Measurements from ENCODE around the gene INSYN2B.

Gene INSYN2B

GRCh38 chr5:169860585-169860984 lies 119.7 kb downstream of the INSYN2B start:
- H2AFZ ChIP-seq (ENCODE audit: low read length, unreplicated experiment), result no peak overlapping the region
- peaks cover 23% of the 10 kb centered on the region for H3K4me1 ChIP-seq (ENCODE audit: control insufficient read depth, insufficient read depth, low read length, unreplicated experiment)
- H3K27ac ChIP-seq (ENCODE audit: low read depth, low read length), result no peak overlapping the region
- no peaks in the 10 kb centered on the region for H3K36me3 ChIP-seq (ENCODE audit: insufficient read depth, low read length)
- no peaks in the 10 kb centered on the region for H3K79me2 ChIP-seq (ENCODE audit: control insufficient read depth, insufficient read depth, low read length, unreplicated experiment)
- no peak overlapping the region for H3K4me3 ChIP-seq (ENCODE audit: low read depth, low read length)
- no peaks in the 10 kb centered on the region for H3K27me3 ChIP-seq (ENCODE audit: insufficient read depth, low read length)

GRCh38 chr5:169856571-169856970 lies 123.7 kb downstream of the INSYN2B start:
- Histone ChIP-seq H2AFZ (ENCODE audit: low read length, unreplicated experiment) (peak overlapping the region; percentile 74), H3K27ac (ENCODE audit: low read depth, low read length) (peak overlapping the region; percentile 35; the same call in 1 of the 2 replicates), H3K4me1 (ENCODE audit: control insufficient read depth, insufficient read depth, low read length, unreplicated experiment) (peaks cover 14% of the 10 kb centered on the region), H3K79me2 (ENCODE audit: control insufficient read depth, insufficient read depth, low read length, unreplicated experiment) (no peaks in the 10 kb centered on the region), H3K27me3 (ENCODE audit: insufficient read depth, low read length) (no peaks in the 10 kb centered on the region), H3K36me3 (ENCODE audit: insufficient read depth, low read length) (peaks cover 4% of the 10 kb centered on the region; the same call in 1 of the 2 replicates), H3K4me3 (ENCODE audit: low read depth, low read length) (no peak overlapping the region)

GRCh38 chr5:169851321-169851850 lies 128.9 kb downstream of the INSYN2B start:
- Histone ChIP-seq H3K27ac (ENCODE audit: low read depth, low read length) (no peak overlapping the region), H2AFZ (ENCODE audit: low read length, unreplicated experiment) (no peak overlapping the region), H3K27me3 (ENCODE audit: insufficient read depth, low read length) (no peaks in the 10 kb centered on the region), H3K4me3 (ENCODE audit: low read depth, low read length) (no peak overlapping the region), H3K79me2 (ENCODE audit: control insufficient read depth, insufficient read depth, low read length, unreplicated experiment) (no peaks in the 10 kb centered on the region), H3K4me1 (ENCODE audit: control insufficient read depth, insufficient read depth, low read length, unreplicated experiment) (peaks cover 3% of the 10 kb centered on the region), H3K36me3 (ENCODE audit: insufficient read depth, low read length) (peaks cover 7% of the 10 kb centered on the region; the same call in 1 of the 2 replicates)

GRCh38 chr5:169850409-169850808 lies 129.9 kb downstream of the INSYN2B start:
- no peaks in the 10 kb centered on the region for H3K79me2 ChIP-seq (ENCODE audit: control insufficient read depth, insufficient read depth, low read length, unreplicated experiment)
- no peak overlapping the region for H3K4me3 ChIP-seq (ENCODE audit: low read depth, low read length)
- no peak overlapping the region for H3K27ac ChIP-seq (ENCODE audit: low read depth, low read length)
- H2AFZ ChIP-seq (ENCODE audit: low read length, unreplicated experiment), result no peak overlapping the region
- no peaks in the 10 kb centered on the region for H3K27me3 ChIP-seq (ENCODE audit: insufficient read depth, low read length)
- no peaks in the 10 kb centered on the region for H3K4me1 ChIP-seq (ENCODE audit: control insufficient read depth, insufficient read depth, low read length, unreplicated experiment)
- peaks cover 7% of the 10 kb centered on the region; the same call in 1 of the 2 replicates for H3K36me3 ChIP-seq (ENCODE audit: insufficient read depth, low read length)

GRCh38 chr5:169848792-169849191 lies 131.5 kb downstream of the INSYN2B start:
- H3K4me3 ChIP-seq (ENCODE audit: low read depth, low read length), result no peak overlapping the region
- H3K27ac ChIP-seq (ENCODE audit: low read depth, low read length), result no peak overlapping the region
- peaks cover 7% of the 10 kb centered on the region; the same call in 1 of the 2 replicates for H3K36me3 ChIP-seq (ENCODE audit: insufficient read depth, low read length)
- no peak overlapping the region for H2AFZ ChIP-seq (ENCODE audit: low read length, unreplicated experiment)
- H3K79me2 ChIP-seq (ENCODE audit: control insufficient read depth, insufficient read depth, low read length, unreplicated experiment), result no peaks in the 10 kb centered on the region
- H3K4me1 ChIP-seq (ENCODE audit: control insufficient read depth, insufficient read depth, low read length, unreplicated experiment), result no peaks in the 10 kb centered on the region
- H3K27me3 ChIP-seq (ENCODE audit: insufficient read depth, low read length), result no peaks in the 10 kb centered on the region

- H2AFZ ChIP-seq (ENCODE audit: low read length, unreplicated experiment), result no peak overlapping the region
- H3K79me2 ChIP-seq (ENCODE audit: control insufficient read depth, insufficient read depth, low read length, unreplicated experiment), result no peaks in the 10 kb centered on the region
- H3K4me3 ChIP-seq (ENCODE audit: low read depth, low read length), result no peak overlapping the region
- H3K27me3 ChIP-seq (ENCODE audit: insufficient read depth, low read length), result no peaks in the 10 kb centered on the region
- H3K27ac ChIP-seq (ENCODE audit: low read depth, low read length), result no peak overlapping the region
- peaks cover 7% of the 10 kb centered on the region; the same call in 1 of the 2 replicates for H3K36me3 ChIP-seq (ENCODE audit: insufficient read depth, low read length)
- no peaks in the 10 kb centered on the region for H3K4me1 ChIP-seq (ENCODE audit: control insufficient read depth, insufficient read depth, low read length, unreplicated experiment)
These were observed 132.0 kb downstream of the INSYN2B start for GRCh38 chr5:169848271-169848670.

GRCh38 chr5:169847519-169847918 lies 132.8 kb downstream of the INSYN2B start:
- Histone ChIP-seq H3K79me2 (ENCODE audit: control insufficient read depth, insufficient read depth, low read length, unreplicated experiment) (no peaks in the 10 kb centered on the region), H3K4me3 (ENCODE audit: low read depth, low read length) (no peak overlapping the region), H3K36me3 (ENCODE audit: insufficient read depth, low read length) (peaks cover 7% of the 10 kb centered on the region; the same call in 1 of the 2 replicates), H2AFZ (ENCODE audit: low read length, unreplicated experiment) (no peak overlapping the region), H3K27ac (ENCODE audit: low read depth, low read length) (no peak overlapping the region), H3K27me3 (ENCODE audit: insufficient read depth, low read length) (no peaks in the 10 kb centered on the region), H3K4me1 (ENCODE audit: control insufficient read depth, insufficient read depth, low read length, unreplicated experiment) (no peaks in the 10 kb centered on the region)

GRCh38 chr5:169842699-169843098 lies 137.6 kb downstream of the INSYN2B start:
- no peaks in the 10 kb centered on the region for H3K4me1 ChIP-seq (ENCODE audit: control insufficient read depth, insufficient read depth, low read length, unreplicated experiment)
- no peaks in the 10 kb centered on the region for H3K79me2 ChIP-seq (ENCODE audit: control insufficient read depth, insufficient read depth, low read length, unreplicated experiment)
- H3K36me3 ChIP-seq (ENCODE audit: insufficient read depth, low read length), result peaks cover 5% of the 10 kb centered on the region; the same call in 1 of the 2 replicates
- H3K4me3 ChIP-seq (ENCODE audit: low read depth, low read length), result no peak overlapping the region
- H2AFZ ChIP-seq (ENCODE audit: low read length, unreplicated experiment), result no peak overlapping the region
- H3K27ac ChIP-seq (ENCODE audit: low read depth, low read length), result no peak overlapping the region
- no peaks in the 10 kb centered on the region for H3K27me3 ChIP-seq (ENCODE audit: insufficient read depth, low read length)

- Histone ChIP-seq H3K79me2 (ENCODE audit: control insufficient read depth, insufficient read depth, low read length, unreplicated experiment) (no peaks in the 10 kb centered on the region), H3K36me3 (ENCODE audit: insufficient read depth, low read length) (peaks cover 5% of the 10 kb centered on the region; the same call in 1 of the 2 replicates), H3K4me3 (ENCODE audit: low read depth, low read length) (no peak overlapping the region), H3K27me3 (ENCODE audit: insufficient read depth, low read length) (no peaks in the 10 kb centered on the region), H3K4me1 (ENCODE audit: control insufficient read depth, insufficient read depth, low read length, unreplicated experiment) (no peaks in the 10 kb centered on the region), H2AFZ (ENCODE audit: low read length, unreplicated experiment) (no peak overlapping the region), H3K27ac (ENCODE audit: low read depth, low read length) (no peak overlapping the region)
These were observed 139.9 kb downstream of the INSYN2B start for GRCh38 chr5:169840405-169840804.

GRCh38 chr5:169838688-169839087 lies 141.6 kb downstream of the INSYN2B start:
- Histone ChIP-seq H3K4me1 (ENCODE audit: control insufficient read depth, insufficient read depth, low read length, unreplicated experiment) (peaks cover 2% of the 10 kb centered on the region), H3K27ac (ENCODE audit: low read depth, low read length) (no peak overlapping the region), H3K36me3 (ENCODE audit: insufficient read depth, low read length) (peaks cover 5% of the 10 kb centered on the region; the same call in 1 of the 2 replicates), H3K27me3 (ENCODE audit: insufficient read depth, low read length) (no peaks in the 10 kb centered on the region), H2AFZ (ENCODE audit: low read length, unreplicated experiment) (no peak overlapping the region), H3K4me3 (ENCODE audit: low read depth, low read length) (no peak overlapping the region), H3K79me2 (ENCODE audit: control insufficient read depth, insufficient read depth, low read length, unreplicated experiment) (no peaks in the 10 kb centered on the region)

- Histone ChIP-seq H3K36me3 (ENCODE audit: insufficient read depth, low read length) (peaks cover 5% of the 10 kb centered on the region; the same call in 1 of the 2 replicates), H3K4me3 (ENCODE audit: low read depth, low read length) (no peak overlapping the region), H3K79me2 (ENCODE audit: control insufficient read depth, insufficient read depth, low read length, unreplicated experiment) (no peaks in the 10 kb centered on the region), H3K4me1 (ENCODE audit: control insufficient read depth, insufficient read depth, low read length, unreplicated experiment) (peaks cover 7% of the 10 kb centered on the region), H2AFZ (ENCODE audit: low read length, unreplicated experiment) (no peak overlapping the region), H3K27ac (ENCODE audit: low read depth, low read length) (no peak overlapping the region), H3K27me3 (ENCODE audit: insufficient read depth, low read length) (no peaks in the 10 kb centered on the region)
These were observed 142.6 kb downstream of the INSYN2B start for GRCh38 chr5:169837686-169838085.
